ENCODE results near the gene MRPS6.

DNA sequence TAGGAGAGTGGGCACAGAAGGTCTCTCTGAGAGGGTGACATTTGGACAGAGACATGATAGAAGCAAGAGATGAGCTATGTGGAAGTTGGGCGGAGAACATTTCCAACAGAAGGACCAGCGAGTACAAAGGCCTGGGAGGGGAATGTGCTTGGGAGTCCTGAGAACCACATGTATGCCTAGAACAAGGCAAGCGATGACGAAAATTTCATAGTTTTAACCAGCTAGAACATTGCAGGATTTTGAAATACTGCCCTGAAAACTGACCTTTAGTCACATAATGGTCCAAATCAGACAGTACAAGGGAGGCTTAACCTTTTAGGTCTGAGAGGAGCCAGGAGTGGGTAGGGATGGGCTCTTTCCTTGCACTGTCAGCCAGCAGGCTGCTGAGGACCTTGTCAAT lies 68.0 kb downstream of the MRPS6 start:
- TF ChIP-seq, protein P1, sequence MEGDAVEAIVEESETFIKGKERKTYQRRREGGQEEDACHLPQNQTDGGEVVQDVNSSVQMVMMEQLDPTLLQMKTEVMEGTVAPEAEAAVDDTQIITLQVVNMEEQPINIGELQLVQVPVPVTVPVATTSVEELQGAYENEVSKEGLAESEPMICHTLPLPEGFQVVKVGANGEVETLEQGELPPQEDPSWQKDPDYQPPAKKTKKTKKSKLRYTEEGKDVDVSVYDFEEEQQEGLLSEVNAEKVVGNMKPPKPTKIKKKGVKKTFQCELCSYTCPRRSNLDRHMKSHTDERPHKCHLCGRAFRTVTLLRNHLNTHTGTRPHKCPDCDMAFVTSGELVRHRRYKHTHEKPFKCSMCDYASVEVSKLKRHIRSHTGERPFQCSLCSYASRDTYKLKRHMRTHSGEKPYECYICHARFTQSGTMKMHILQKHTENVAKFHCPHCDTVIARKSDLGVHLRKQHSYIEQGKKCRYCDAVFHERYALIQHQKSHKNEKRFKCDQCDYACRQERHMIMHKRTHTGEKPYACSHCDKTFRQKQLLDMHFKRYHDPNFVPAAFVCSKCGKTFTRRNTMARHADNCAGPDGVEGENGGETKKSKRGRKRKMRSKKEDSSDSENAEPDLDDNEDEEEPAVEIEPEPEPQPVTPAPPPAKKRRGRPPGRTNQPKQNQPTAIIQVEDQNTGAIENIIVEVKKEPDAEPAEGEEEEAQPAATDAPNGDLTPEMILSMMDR (IDR thresholded peaks at IDR 0.05; ENCODE audit: low read depth, low read length), result no peak
- TF ChIP-seq, protein P2, sequence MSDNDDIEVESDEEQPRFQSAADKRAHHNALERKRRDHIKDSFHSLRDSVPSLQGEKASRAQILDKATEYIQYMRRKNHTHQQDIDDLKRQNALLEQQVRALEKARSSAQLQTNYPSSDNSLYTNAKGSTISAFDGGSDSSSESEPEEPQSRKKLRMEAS (IDR thresholded peaks at IDR 0.05; ENCODE audit: low read depth, low read length), result no peak
- TF ChIP-seq POLR2A (IDR thresholded peaks at IDR 0.05; ENCODE audit: extremely low read depth, insufficient read length), result no peak

Measured in NB4 (cell line).